HCT116 (cell line): ENCODE data around the gene SPSB2. TPM values are rescaled to one million over a fixed set of nuclear protein-coding genes. Genes with fewer than 3 reads are reported as not detected.

Experiments
- ATAC-seq: fragments of 200-7000 bp; cut with Tn5 transposase; 2 replicates; pipeline ENCODE4 v1.9.1; 2020; ENCODE audit warnings: mild to moderate bottlenecking, moderate library complexity
- BruUV-seq: library from RNA; stranded (reverse); fragments of 400-500 nt; replicated peaks from 2 replicates; lab custom pipeline; 2021; lab: Mats Ljungman, UMichigan
- CTCF ChIA-PET: fragments of 300-600 bp; sonication (Branson Sonifier 250); formaldehyde crosslinking; loops from one replicate; lab custom pipeline; 2021; ENCODE audit warnings: antibody characterized with exemption; lab: Charles Lee
- POLR2A ChIA-PET: fragments of 300-600, 350-600 bp; sonication (Branson Sonifier 250); formaldehyde crosslinking; loops from one replicate; lab custom pipeline; 2021; ENCODE audit warnings: antibody characterized with exemption; lab: Charles Lee
- RAD21 ChIA-PET, 2 experiments: fragments of 300-600 bp; sonication (Branson Sonifier 250); formaldehyde crosslinking; loops; one replicate each; lab custom pipeline; 2023; ENCODE audit warnings: low total read pairs in 2 of 2; ENCODE audit not compliant: uncharacterized antibody in 2 of 2, unreplicated experiment in 2 of 2, low non-redundant PET in 1 of 2; lab: Charles Lee
- DNase-seq: peaks from one replicate; pipeline ENCODE4 v3.0.0-alpha.2; 2010; ENCODE audit warnings: low read depth, low spot score
- H2AFZ ChIP-seq: fragments of 200-600 bp; shearing (Covaris generic), sonication (generic); 2 replicates; pipeline ENCODE4 v1.6.1; 2017; ENCODE audit warnings: low read depth, mixed run types, mixed read lengths, antibody characterized with exemption, low read length; ENCODE audit not compliant: poor library complexity, severe bottlenecking
- H3K27ac ChIP-seq: 2 replicates; pipeline ENCODE4 v1.5.1; 2012; ENCODE audit warnings: low read depth, low read length
- H3K27me3 ChIP-seq: fragments of 200-600 bp; sonication (generic); 2 replicates; pipeline ENCODE4 v1.6.1; 2016; ENCODE audit warnings: mixed run types, low read length, mixed read lengths; ENCODE audit not compliant: insufficient read depth
- H3K36me3 ChIP-seq, 2 experiments: fragments of 200-500 bp in 1 of 2; fragments of 200-600 bp in 1 of 2; sonication (Bioruptor generic) in 1 of 2; sonication (generic) in 1 of 2; 2 replicates each; pipeline versions ENCODE4 v1.5.1 to v1.6.1; 2014 to 2016; ENCODE audit warnings: low read length in 2 of 2, inconsistent platforms in 1 of 2, mixed read lengths in 1 of 2, mixed run types in 1 of 2; ENCODE audit not compliant: insufficient read depth in 2 of 2, control insufficient read depth in 1 of 2
- H3K4me1 ChIP-seq, 2 experiments: fragments of 200-600 bp in 1 of 2; sonication (generic) in 1 of 2; 2 replicates each; pipeline versions ENCODE4 v1.5.1 to v1.6.1; 2012 to 2017; ENCODE audit warnings: low read length in 2 of 2, inconsistent platforms in 1 of 2, mild to moderate bottlenecking in 1 of 2, mixed read lengths in 1 of 2, mixed run types in 1 of 2, moderate library complexity in 1 of 2; ENCODE audit not compliant: insufficient read depth in 2 of 2, control insufficient read depth in 1 of 2
- H3K4me2 ChIP-seq: fragments of 200-600 bp; sonication (generic); 2 replicates; pipeline ENCODE4 v1.6.1; 2017; ENCODE audit warnings: mixed run types, low read length, mixed read lengths
- H3K4me3 ChIP-seq, 2 experiments: fragments of 200-600 bp in 1 of 2; sonication (generic) in 1 of 2; replicated peaks in 1 of 2; 2 replicates each; pipeline ENCODE4 v1.5.1; 2011 to 2016; ENCODE audit warnings: low read length in 2 of 2, control low read depth in 1 of 2, low read depth in 1 of 2, mild to moderate bottlenecking in 1 of 2, mixed read lengths in 1 of 2, mixed run types in 1 of 2
- H3K79me2 ChIP-seq: fragments of 200-600 bp; sonication (generic); 2 replicates; pipeline ENCODE4 v1.6.1; 2017; ENCODE audit warnings: mild to moderate bottlenecking, mixed run types, low read length, moderate library complexity, mixed read lengths; ENCODE audit not compliant: insufficient read depth
- H3K9ac ChIP-seq: fragments of 200-600 bp; sonication (generic); 2 replicates; pipeline ENCODE4 v1.6.1; 2016; ENCODE audit warnings: low read length, mixed read lengths
- H3K9me2 ChIP-seq: fragments of 200-600 bp; sonication (generic), shearing (Covaris generic); 2 replicates; pipeline ENCODE4 v1.6.1; 2017; ENCODE audit warnings: mixed run types, mild to moderate bottlenecking, moderate library complexity; ENCODE audit not compliant: insufficient read depth
- H3K9me3 ChIP-seq, 2 experiments: fragments of 200-500 bp in 1 of 2; fragments of 200-600 bp in 1 of 2; sonication (Bioruptor generic) in 1 of 2; sonication (generic) in 1 of 2; 2 replicates each; pipeline ENCODE4 v1.6.1; 2014 to 2017; ENCODE audit warnings: low read length in 2 of 2, mixed read lengths in 2 of 2, inconsistent platforms in 1 of 2, low read depth in 1 of 2, mild to moderate bottlenecking in 1 of 2, mixed run types in 1 of 2, moderate library complexity in 1 of 2; ENCODE audit not compliant: control insufficient read depth in 1 of 2, insufficient read depth in 1 of 2
- H4K20me1 ChIP-seq: fragments of 200-600 bp; sonication (generic), shearing (Covaris generic); 2 replicates; pipeline ENCODE4 v1.6.1; 2017; ENCODE audit warnings: mixed run types, mild to moderate bottlenecking, moderate library complexity; ENCODE audit not compliant: insufficient read depth
- ELF1 ChIP-seq: IDR thresholded peaks from 2 replicates; pipeline ENCODE4 v1.6.1; 2012; ENCODE audit warnings: low read depth, borderline replicate concordance
- FOSL1 ChIP-seq: IDR thresholded peaks from 2 replicates; pipeline ENCODE4 v1.6.1; 2012; ENCODE audit warnings: low read depth
- POLR2AphosphoS5 ChIP-seq: IDR thresholded peaks from 2 replicates; pipeline ENCODE4 v1.6.1; 2011; ENCODE audit warnings: mild to moderate bottlenecking, low read depth, low read length, moderate library complexity
- SIN3A ChIP-seq: IDR thresholded peaks from 2 replicates; pipeline ENCODE4 v1.6.1; 2012; ENCODE audit warnings: low read depth
- SRF ChIP-seq: IDR thresholded peaks from 2 replicates; pipeline ENCODE4 v1.6.1; 2012; ENCODE audit warnings: low read depth
- YY1 ChIP-seq: IDR thresholded peaks from 2 replicates; pipeline ENCODE4 v1.6.1; 2011; ENCODE audit warnings: low read length, low read depth, moderate library complexity, mild to moderate bottlenecking; ENCODE audit not compliant: insufficient replicate concordance; ENCODE audit errors: extremely low read depth
- ZNF274 ChIP-seq: fragments of 200-500 bp; sonication (Bioruptor generic); IDR thresholded peaks from 2 replicates; pipeline ENCODE4 v1.6.1; 2014; ENCODE audit warnings: mild to moderate bottlenecking, low read depth, low read length, inconsistent platforms
- intact Hi-C: fragments of 100-400 bp; cut with micrococcal nuclease; formaldehyde crosslinking; loops from 2 replicates; pipeline ENCODE4 v1.10.0; 2022
- total RNA-seq: library from RNA; stranded (reverse); gene quantifications from one replicate; pipeline ENCODE4 v1.2.1, GENCODE V29; 2021; ENCODE audit not compliant: unreplicated experiment
- TF ChIP-seq, protein P1 (sequence below): IDR thresholded peaks from 2 replicates; pipeline ENCODE4 v1.6.1; 2012; ENCODE audit warnings: low read depth
- TF ChIP-seq, protein P2 (sequence below): IDR thresholded peaks from 2 replicates; pipeline ENCODE4 v1.6.1; 2012
- TF ChIP-seq, protein P3 (sequence below): IDR thresholded peaks from 2 replicates; pipeline ENCODE4 v1.6.1; 2012

The SPSB2 gene
- total RNA-seq, 1 experiment from 2014 or later: 10.0 TPM

DNA sequence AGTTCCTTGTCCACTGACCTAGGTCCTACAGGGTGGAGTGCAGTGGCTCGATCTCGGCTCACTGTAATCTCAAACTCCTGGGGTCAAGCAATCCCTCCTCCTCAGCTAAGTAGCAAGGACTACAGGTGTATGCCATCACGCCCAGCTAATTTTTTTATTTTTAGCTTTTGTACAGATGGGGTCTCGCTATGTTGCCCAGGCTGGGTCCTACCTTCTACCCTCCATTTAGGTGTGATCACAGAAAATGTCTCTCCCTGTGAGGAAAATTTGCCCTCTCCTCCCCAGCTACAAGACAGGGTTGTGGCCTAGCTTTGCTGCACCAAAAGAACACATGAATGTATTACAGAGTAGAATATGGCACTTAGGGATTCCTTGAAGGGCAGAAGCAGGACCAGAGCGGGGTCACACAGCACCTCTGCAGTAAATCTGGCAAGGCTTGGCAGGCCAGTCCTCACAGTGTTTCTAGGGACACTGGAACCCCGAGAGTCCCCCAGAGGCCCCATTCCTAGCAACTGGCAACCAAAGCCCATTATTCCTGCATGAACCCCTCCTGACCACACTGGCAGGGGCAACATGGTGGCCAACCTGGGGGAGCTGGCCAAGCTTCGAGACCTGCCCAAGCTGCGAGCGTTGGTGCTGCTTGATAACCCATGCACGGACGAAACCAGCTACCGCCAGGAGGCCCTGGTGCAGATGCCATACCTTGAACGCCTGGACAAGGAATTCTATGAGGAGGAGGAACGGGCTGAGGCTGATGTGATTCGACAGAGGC, 39.2 kb upstream of the SPSB2 start:
- intact Hi-C loops: no loop called here
- Histone ChIP-seq H3K27me3 (no peaks in the 10 kb centered on the region), H3K9ac (no peak overlapping the region), H3K27ac (no peak overlapping the region), H3K4me3 (no peak overlapping the region), H2AFZ (no peak overlapping the region), H3K36me3 (peaks cover 5 to 8% of the 10 kb centered on the region in 2 experiments), H3K9me2 (no peaks in the 10 kb centered on the region), H3K4me1 (peaks cover 15 to 26% of the 10 kb centered on the region in 2 experiments), H4K20me1 (no peaks in the 10 kb centered on the region), H3K9me3 (no peaks in the 10 kb centered on the region), H3K4me2 (no peak overlapping the region), H3K79me2 (peaks cover 13% of the 10 kb centered on the region; the same call in 1 of the 2 replicates)
- ChIA-PET RAD21 (no interaction called here), CTCF (no interaction called here), POLR2A (interaction anchor here (0.7 to 1.2 kb wide), 2 partner anchors 26 to 31 kb away, joined by 3 read pairs; partner anchors contain the start of genes C12orf57 and RNU7-1)
- BruUV-seq: no TSS peak
- TF ChIP-seq SRF (no peak), YY1 (no peak), SIN3A (no peak), ZNF274 (no peak), FOSL1 (no peak), ELF1 (no peak), POLR2AphosphoS5 (no peak)
- TF ChIP-seq, protein P1, sequence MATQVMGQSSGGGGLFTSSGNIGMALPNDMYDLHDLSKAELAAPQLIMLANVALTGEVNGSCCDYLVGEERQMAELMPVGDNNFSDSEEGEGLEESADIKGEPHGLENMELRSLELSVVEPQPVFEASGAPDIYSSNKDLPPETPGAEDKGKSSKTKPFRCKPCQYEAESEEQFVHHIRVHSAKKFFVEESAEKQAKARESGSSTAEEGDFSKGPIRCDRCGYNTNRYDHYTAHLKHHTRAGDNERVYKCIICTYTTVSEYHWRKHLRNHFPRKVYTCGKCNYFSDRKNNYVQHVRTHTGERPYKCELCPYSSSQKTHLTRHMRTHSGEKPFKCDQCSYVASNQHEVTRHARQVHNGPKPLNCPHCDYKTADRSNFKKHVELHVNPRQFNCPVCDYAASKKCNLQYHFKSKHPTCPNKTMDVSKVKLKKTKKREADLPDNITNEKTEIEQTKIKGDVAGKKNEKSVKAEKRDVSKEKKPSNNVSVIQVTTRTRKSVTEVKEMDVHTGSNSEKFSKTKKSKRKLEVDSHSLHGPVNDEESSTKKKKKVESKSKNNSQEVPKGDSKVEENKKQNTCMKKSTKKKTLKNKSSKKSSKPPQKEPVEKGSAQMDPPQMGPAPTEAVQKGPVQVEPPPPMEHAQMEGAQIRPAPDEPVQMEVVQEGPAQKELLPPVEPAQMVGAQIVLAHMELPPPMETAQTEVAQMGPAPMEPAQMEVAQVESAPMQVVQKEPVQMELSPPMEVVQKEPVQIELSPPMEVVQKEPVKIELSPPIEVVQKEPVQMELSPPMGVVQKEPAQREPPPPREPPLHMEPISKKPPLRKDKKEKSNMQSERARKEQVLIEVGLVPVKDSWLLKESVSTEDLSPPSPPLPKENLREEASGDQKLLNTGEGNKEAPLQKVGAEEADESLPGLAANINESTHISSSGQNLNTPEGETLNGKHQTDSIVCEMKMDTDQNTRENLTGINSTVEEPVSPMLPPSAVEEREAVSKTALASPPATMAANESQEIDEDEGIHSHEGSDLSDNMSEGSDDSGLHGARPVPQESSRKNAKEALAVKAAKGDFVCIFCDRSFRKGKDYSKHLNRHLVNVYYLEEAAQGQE: no peak
- TF ChIP-seq, protein P2, sequence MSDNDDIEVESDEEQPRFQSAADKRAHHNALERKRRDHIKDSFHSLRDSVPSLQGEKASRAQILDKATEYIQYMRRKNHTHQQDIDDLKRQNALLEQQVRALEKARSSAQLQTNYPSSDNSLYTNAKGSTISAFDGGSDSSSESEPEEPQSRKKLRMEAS: no peak
- TF ChIP-seq, protein P3, sequence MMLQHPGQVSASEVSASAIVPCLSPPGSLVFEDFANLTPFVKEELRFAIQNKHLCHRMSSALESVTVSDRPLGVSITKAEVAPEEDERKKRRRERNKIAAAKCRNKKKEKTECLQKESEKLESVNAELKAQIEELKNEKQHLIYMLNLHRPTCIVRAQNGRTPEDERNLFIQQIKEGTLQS: no peak
- ATAC-seq (no peak), DNase-seq (no peak)
